LNCAP (cell line): Measurements from ENCODE around the gene SCFD2.

Source experiments
- TF ChIP-seq, protein P1 (sequence below): fragments of 450-650 bp; IDR thresholded peaks from 2 replicates; pipeline ENCODE4 v1.5.1; 2017; ENCODE audit warnings: mild to moderate bottlenecking

The SCFD2 gene

DNA sequence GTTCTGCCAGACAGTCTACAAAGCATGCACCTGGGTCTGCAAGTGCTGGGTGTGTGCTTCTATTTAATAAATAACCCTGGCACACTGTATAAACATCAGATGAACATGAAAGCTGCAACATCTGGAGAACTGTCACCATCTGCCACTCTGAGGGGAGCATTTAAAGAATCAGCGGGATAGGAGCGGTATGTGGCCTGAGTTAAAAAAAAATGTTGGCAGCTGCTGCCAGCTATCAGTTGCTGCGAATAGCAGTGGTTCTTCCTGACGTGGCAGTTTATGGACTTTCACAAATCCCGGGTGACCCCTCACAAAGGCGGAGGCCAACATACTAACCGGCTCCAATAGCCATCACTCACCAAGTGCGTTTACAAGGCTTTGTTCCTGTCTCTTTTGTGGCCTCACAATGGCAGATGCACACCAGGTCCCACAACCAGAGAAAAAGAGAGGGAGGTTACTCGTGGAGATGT is 408.6 kb downstream of the SCFD2 start:
- TF ChIP-seq, protein P1, sequence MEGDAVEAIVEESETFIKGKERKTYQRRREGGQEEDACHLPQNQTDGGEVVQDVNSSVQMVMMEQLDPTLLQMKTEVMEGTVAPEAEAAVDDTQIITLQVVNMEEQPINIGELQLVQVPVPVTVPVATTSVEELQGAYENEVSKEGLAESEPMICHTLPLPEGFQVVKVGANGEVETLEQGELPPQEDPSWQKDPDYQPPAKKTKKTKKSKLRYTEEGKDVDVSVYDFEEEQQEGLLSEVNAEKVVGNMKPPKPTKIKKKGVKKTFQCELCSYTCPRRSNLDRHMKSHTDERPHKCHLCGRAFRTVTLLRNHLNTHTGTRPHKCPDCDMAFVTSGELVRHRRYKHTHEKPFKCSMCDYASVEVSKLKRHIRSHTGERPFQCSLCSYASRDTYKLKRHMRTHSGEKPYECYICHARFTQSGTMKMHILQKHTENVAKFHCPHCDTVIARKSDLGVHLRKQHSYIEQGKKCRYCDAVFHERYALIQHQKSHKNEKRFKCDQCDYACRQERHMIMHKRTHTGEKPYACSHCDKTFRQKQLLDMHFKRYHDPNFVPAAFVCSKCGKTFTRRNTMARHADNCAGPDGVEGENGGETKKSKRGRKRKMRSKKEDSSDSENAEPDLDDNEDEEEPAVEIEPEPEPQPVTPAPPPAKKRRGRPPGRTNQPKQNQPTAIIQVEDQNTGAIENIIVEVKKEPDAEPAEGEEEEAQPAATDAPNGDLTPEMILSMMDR = no peak

DNA sequence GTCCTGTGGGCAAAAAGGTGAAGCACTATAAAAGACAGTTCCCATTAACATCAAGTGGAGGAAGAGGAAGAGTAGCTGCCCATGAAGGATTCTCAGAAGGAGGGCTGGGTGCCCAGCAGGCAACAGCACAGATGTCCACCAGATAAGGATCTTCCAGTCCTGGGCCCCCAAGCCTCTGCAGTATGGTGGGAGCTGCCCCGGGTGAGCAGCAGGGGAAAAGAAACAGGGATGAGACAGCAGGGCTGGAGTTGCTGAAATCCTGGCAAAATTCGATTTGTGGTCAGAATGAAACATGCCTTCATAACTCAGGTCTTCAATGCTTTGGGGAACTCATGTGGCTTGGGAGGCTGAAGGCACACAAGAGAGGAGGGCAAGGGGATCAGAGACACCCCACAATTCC is 409.2 kb downstream of the SCFD2 start:
- TF ChIP-seq, protein P1 = no peak

DNA sequence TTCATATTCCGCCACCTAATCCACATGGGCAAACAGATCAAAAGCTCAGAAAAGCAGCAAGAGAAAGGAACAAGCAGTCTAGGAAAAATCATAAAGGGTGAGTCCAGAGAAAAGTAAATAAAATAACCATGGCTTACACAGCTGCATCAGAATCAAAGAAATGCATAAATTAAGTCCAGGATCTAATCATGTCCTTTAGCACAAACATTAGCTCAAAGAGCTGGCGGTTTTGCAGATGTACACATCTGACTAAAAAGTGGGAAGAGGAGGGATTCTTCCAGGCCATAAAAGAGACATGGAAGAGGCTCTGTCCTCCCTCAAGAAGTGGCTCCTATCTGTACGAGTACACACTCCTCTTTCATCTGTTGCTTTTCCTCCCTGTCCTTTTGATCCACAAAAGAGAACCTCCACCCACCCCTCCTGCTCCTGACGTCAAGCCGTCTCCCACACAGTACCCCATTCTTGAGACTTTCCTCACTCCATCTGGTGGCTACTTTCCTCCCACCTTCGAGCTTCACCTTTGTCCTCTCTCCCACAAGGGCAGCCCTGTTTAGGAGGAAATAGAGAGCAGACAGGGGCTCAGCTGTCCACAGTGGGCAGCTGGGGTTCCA is 411.2 kb downstream of the SCFD2 start:
- TF ChIP-seq, protein P1 = no peak

GRCh38 chr4:52952540-52952939 is 413.3 kb downstream of the SCFD2 start:
- TF ChIP-seq, protein P1 = no peak

DNA sequence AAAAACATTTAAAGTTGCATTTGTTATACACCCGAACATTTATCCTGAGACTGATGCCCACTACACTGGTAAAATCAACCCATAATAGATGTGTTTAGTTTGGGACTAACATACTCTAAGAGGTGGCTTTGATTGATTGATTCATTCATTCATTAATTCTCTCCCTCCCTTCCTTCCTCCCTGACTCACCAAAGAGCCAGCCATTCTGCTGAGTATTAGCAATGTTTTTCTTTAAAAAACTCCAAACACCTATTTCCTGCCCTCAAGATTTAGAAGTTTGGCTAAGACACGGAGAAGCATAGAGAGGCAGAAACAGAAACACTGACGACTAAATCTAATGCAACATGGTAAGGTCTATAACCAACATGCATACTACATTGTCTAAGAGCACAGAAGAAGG is 414.8 kb downstream of the SCFD2 start:
- TF ChIP-seq, protein P1 = no peak

GRCh38 chr4:52950226-52950625 is 415.6 kb downstream of the SCFD2 start:
- TF ChIP-seq, protein P1 = no peak

DNA sequence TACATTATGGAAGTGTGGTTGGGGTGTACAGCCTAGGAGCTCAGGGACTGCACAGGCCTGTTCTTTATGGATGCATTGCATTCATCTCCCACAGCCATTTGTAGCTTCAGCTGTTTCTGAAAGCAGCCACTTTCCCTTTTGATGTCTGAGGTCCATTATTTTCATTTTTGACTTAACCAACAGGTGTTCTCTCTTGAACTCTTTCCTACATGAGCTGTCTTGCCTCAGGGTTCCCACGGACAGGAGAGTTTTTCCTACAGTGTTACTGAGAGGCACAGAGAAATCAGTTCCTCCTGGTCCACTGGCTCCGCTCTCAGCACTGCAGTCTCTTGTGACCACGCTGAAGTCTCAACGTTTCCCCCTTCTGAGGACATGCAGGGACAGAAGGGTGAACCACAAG is 416.5 kb downstream of the SCFD2 start:
- TF ChIP-seq, protein P1 = no peak

DNA sequence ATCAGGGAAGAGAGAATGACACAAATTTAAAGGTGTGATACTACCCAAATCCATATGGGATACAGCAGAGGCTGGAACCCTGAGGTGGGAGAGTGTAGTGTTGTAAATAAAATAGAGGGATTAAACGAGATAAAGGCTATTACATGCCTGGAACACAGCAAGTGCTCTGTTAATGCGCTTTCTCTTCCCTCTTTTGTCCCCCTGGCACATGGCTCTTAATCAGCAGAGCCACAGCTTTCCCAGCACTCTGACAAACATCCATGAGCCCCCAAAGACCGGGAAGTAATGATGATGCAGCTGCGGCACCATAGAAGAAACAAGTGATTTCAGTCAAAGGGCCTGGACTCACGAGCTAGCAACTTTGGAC is 417.8 kb downstream of the SCFD2 start:
- TF ChIP-seq, protein P1 = no peak
